IMR-90 (cell line): ENCODE data around the gene JAGN1. TPM values are rescaled to one million over a fixed set of nuclear protein-coding genes. Genes with fewer than 3 reads are reported as not detected.

Source experiments
- ATAC-seq: fragments of 200-7000 bp; cut with Tn5 transposase; 2 replicates; pipeline ENCODE4 v1.9.1; 2020; ENCODE audit warnings: low read depth, mild to moderate bottlenecking, moderate library complexity
- BruUV-seq: library from RNA; stranded (reverse); fragments of 400-500 nt; replicated peaks from 2 replicates; lab custom pipeline; 2021; lab: Mats Ljungman, UMichigan
- CTCF ChIA-PET: fragments of 300-600 bp; formaldehyde crosslinking; extraction: SDS; loops from one replicate; lab custom pipeline; 2021; ENCODE audit warnings: antibody characterized with exemption; lab: Yijun Ruan, JAX
- POLR2A ChIA-PET: fragments of 300-600 bp; sonication (Branson Sonifier 250); formaldehyde crosslinking; loops from one replicate; lab custom pipeline; 2022; ENCODE audit warnings: antibody characterized with exemption; ENCODE audit not compliant: unreplicated experiment; lab: Charles Lee
- DNase-seq: peaks from one replicate; pipeline ENCODE4 v3.0.0; 2013
- H2AFZ ChIP-seq: replicated peaks from 2 replicates; pipeline ENCODE3; 2013; ENCODE audit warnings: low read length, mild to moderate bottlenecking; ENCODE audit not compliant: poor library complexity
- H2AK5ac ChIP-seq: 2 replicates; pipeline ENCODE4 v1.6.1; 2013; ENCODE audit warnings: low read depth, low read length, inconsistent platforms
- H2AK9ac ChIP-seq: replicated peaks from 2 replicates; pipeline ENCODE3; 2013; ENCODE audit warnings: mild to moderate bottlenecking, low read depth, low read length, moderate library complexity; ENCODE audit not compliant: poor library complexity
- H2BK120ac ChIP-seq: 2 replicates; pipeline ENCODE4 v1.6.1; 2013; ENCODE audit warnings: low read depth, low read length, inconsistent platforms
- H2BK15ac ChIP-seq: 3 replicates; pipeline ENCODE4 v1.6.1; 2013; ENCODE audit warnings: low read depth, low read length, inconsistent platforms
- H2BK20ac ChIP-seq: 2 replicates; pipeline ENCODE4 v1.6.1; 2013; ENCODE audit warnings: low read depth, mild to moderate bottlenecking, inconsistent platforms, low read length, moderate library complexity
- H2BK5ac ChIP-seq: 2 replicates; pipeline ENCODE4 v1.6.1; 2013; ENCODE audit warnings: mild to moderate bottlenecking, low read depth, low read length, inconsistent platforms; ENCODE audit not compliant: poor library complexity, severe bottlenecking
- H3K14ac ChIP-seq: replicated peaks from 2 replicates; pipeline ENCODE4 v1.6.1; 2013; ENCODE audit warnings: low read depth, low read length, inconsistent platforms
- H3K18ac ChIP-seq: 2 replicates; pipeline ENCODE4 v1.6.1; 2013; ENCODE audit warnings: low read depth, low read length, control low read depth
- H3K23ac ChIP-seq: 2 replicates; pipeline ENCODE4 v1.6.1; 2013; ENCODE audit warnings: low read depth, low read length, inconsistent platforms
- H3K27ac ChIP-seq: 2 replicates; pipeline ENCODE4 v1.5.1; 2013; ENCODE audit warnings: mild to moderate bottlenecking, control low read depth, low read length; ENCODE audit not compliant: insufficient read depth
- H3K27me3 ChIP-seq: 2 replicates; pipeline ENCODE4 v1.6.1; 2013; ENCODE audit warnings: low read length; ENCODE audit not compliant: control insufficient read depth, insufficient read depth
- H3K36me3 ChIP-seq: 2 replicates; pipeline ENCODE4 v1.6.1; 2013; ENCODE audit warnings: low read length, mixed read lengths; ENCODE audit not compliant: control insufficient read depth, insufficient read depth
- H3K4ac ChIP-seq: 2 replicates; pipeline ENCODE4 v1.6.1; 2013; ENCODE audit warnings: low read depth, low read length, inconsistent platforms
- H3K4me1 ChIP-seq: 2 replicates; pipeline ENCODE4 v1.6.1; 2013; ENCODE audit warnings: low read length, mixed read lengths; ENCODE audit not compliant: control insufficient read depth, insufficient read depth
- H3K4me2 ChIP-seq: 2 replicates; pipeline ENCODE4 v1.6.1; 2013; ENCODE audit warnings: low read depth, mild to moderate bottlenecking, control low read depth, low read length, moderate library complexity
- H3K4me3 ChIP-seq: 2 replicates; pipeline ENCODE4 v1.5.1; 2013; ENCODE audit warnings: low read depth, mild to moderate bottlenecking, control low read depth, low read length, moderate library complexity; ENCODE audit not compliant: insufficient read depth
- H3K56ac ChIP-seq: 2 replicates; pipeline ENCODE4 v1.6.1; 2013; ENCODE audit warnings: low read length, inconsistent platforms; ENCODE audit not compliant: insufficient read depth; ENCODE audit errors: extremely low read depth
- H3K79me1 ChIP-seq, 2 experiments: 2 replicates each; pipeline ENCODE4 v1.6.1; 2013; ENCODE audit warnings: low read length in 2 of 2, inconsistent platforms in 1 of 2, low read depth in 1 of 2
- H3K9ac ChIP-seq: 2 replicates; pipeline ENCODE4 v1.6.1; 2013; ENCODE audit warnings: low read depth, low read length, control low read depth
- H3K9me1 ChIP-seq: 2 replicates; pipeline ENCODE4 v1.6.1; 2013; ENCODE audit warnings: low read length, inconsistent platforms; ENCODE audit not compliant: insufficient read depth
- H3K9me3 ChIP-seq: 2 replicates; pipeline ENCODE4 v1.6.1; 2013; ENCODE audit warnings: low read length; ENCODE audit not compliant: control insufficient read depth, insufficient read depth
- H4K20me1 ChIP-seq: 2 replicates; pipeline ENCODE4 v1.6.1; 2013; ENCODE audit warnings: low read length, inconsistent platforms; ENCODE audit not compliant: insufficient read depth
- H4K5ac ChIP-seq: 2 replicates; pipeline ENCODE4 v1.6.1; 2013; ENCODE audit warnings: mild to moderate bottlenecking, low read depth, low read length, control low read depth
- H4K8ac ChIP-seq, 2 experiments: 2 replicates each; pipeline ENCODE4 v1.6.1; 2013; ENCODE audit warnings: low read depth in 2 of 2, low read length in 2 of 2, control low read depth in 1 of 2, inconsistent platforms in 1 of 2
- H4K91ac ChIP-seq: 2 replicates; pipeline ENCODE4 v1.6.1; 2013; ENCODE audit warnings: low read depth, low read length, inconsistent platforms; ENCODE audit not compliant: insufficient read depth
- CEBPB ChIP-seq: IDR thresholded peaks from 2 replicates; pipeline ENCODE4 v1.6.1; 2012; ENCODE audit warnings: low read depth, low read length, improper control_type of control experiment
- CHD1 ChIP-seq: IDR thresholded peaks from 2 replicates; pipeline ENCODE4 v1.6.1; 2012; ENCODE audit warnings: low read depth, low read length, improper control_type of control experiment
- WGBS, 2 experiments: methylation state at CpG; one replicate each; pipeline versions ENCODE4 v1.1.5 to v1.1.7; 2013; ENCODE audit warnings: missing lambda C conversion rate in 2 of 2; ENCODE audit not compliant: insufficient read length in 1 of 2; ENCODE audit errors: extremely low coverage in 2 of 2; 5-methylcytosine and 5-hydroxymethylcytosine counted together
- dilution Hi-C: fragments of 300-500 bp; cut with HindIII; formaldehyde crosslinking; loops from one replicate; pipeline ENCODE4 v1.14.3; 2018; ENCODE audit warnings: low sequenced_read_pairs; ENCODE audit not compliant: unreplicated experiment
- in situ Hi-C: fragments of 300-500 bp; cut with MboI; formaldehyde crosslinking; loops from 3 replicates; pipeline ENCODE4 v1.14.3; 2019; ENCODE audit warnings: low sequenced_read_pairs, inconsistent platforms, mixed read lengths
- intact Hi-C: fragments of 100-400 bp; cut with micrococcal nuclease; formaldehyde crosslinking; loops from 2 replicates; pipeline ENCODE4 v1.10.0; 2022
- polyA plus RNA-seq, 3 experiments: library from polyadenylated mRNA; depleted of rRNA; stranded (reverse); fragments of >200 nt; gene quantifications; 2 replicates each; pipeline ENCODE4 v1.2.3, GENCODE V29; 2012; ENCODE audit warnings: low replicate concordance in 1 of 3
- total RNA-seq: library from RNA; depleted of rRNA; stranded (reverse); fragments of >200 nt; gene quantifications from 2 replicates; pipeline ENCODE4 v1.2.3, GENCODE V29; 2012

The JAGN1 gene
- total and polyA plus RNA-seq, 2 of the 4 experiments (the other 2 are of a cell fraction): 32.7 to 39.3 TPM

DNA sequence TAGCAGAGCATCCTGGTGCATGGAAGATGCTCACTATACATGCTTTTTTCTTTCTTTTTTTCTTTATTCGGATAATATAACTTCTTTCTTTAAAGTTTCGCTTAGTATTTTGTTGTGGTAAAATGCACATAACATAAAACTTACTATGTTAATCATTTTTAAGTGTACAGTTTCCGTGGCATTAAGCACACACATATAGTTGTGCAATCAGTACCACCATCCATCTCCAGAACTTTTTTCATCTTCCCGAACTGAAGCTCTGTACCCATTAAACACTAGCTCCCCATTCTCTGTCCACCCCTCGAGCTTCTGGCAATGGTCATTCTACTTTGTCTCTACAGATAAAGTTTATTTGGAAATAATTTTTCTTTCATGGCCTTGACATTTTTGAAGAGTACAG, 1.0 kb upstream of the JAGN1 start:
- BruUV-seq: no TSS peak
- no CpG with 5 or more reads among the region's 5 CpGs for WGBS, 2 experiments
- H2BK5ac ChIP-seq: no peak overlapping the region
- 0 out of 2 replicates have a peak, but pooled peaks cover 6% of the 10 kb centered on the region for H3K9me1 ChIP-seq
- ATAC-seq (no peak), DNase-seq (no peak)
- in situ Hi-C loops (no loop called here), dilution Hi-C loops (no loop called here), intact Hi-C loops (no loop called here)
- no peaks in the 10 kb centered on the region for H3K27me3 ChIP-seq
- H3K4me3 ChIP-seq: no peak overlapping the region
- H3K23ac ChIP-seq: no peak overlapping the region
- ChIA-PET POLR2A (no interaction called here), CTCF (no interaction called here)
- H3K4me2 ChIP-seq: no peak overlapping the region
- H2AK5ac ChIP-seq: no peak overlapping the region; the same call in 1 of the 2 replicates
- no peak overlapping the region for H3K9ac ChIP-seq
- TF ChIP-seq CHD1: no peak
- TF ChIP-seq CEBPB: peak; percentile 73
- H3K9me3 ChIP-seq: no peaks in the 10 kb centered on the region
- H4K20me1 ChIP-seq: no peaks in the 10 kb centered on the region; the same call in 1 of the 2 replicates
- H3K4me1 ChIP-seq: peaks cover 4% of the 10 kb centered on the region
- H2AFZ ChIP-seq: peak overlapping the region; percentile 28
- peaks cover 16 to 30% of the 10 kb centered on the region in 2 experiments for H3K79me1 ChIP-seq
- no peak overlapping the region for H3K56ac ChIP-seq
- H3K36me3 ChIP-seq: peaks cover 13% of the 10 kb centered on the region
- no peak overlapping the region for H2AK9ac ChIP-seq
- H3K4ac ChIP-seq: 0 out of 2 replicates have a peak overlapping the region, but pooled peaks have one; percentile 5
- 0 out of 2 replicates have a peak overlapping the region, but pooled peaks have one; percentile 75 for H4K5ac ChIP-seq
- H4K91ac ChIP-seq: no peak overlapping the region
- peak overlapping the region; percentile 34; the same call in 1 of the 2 replicates for H2BK120ac ChIP-seq
- H3K18ac ChIP-seq: no peak overlapping the region
- H2BK15ac ChIP-seq: no peak overlapping the region
- H3K27ac ChIP-seq: no peak overlapping the region
- no peak overlapping the region; a peak in 1 of 4 replicates for H4K8ac ChIP-seq
- H3K14ac ChIP-seq: no peak overlapping the region
- no peak overlapping the region for H2BK20ac ChIP-seq
